HepG2 (cell line): Measurements from ENCODE around the gene SYT13. TPM values are rescaled to one million over a fixed set of nuclear protein-coding genes. Genes with fewer than 3 reads are reported as not detected.

Experiments used
- ATAC-seq: fragments of 200-7000 bp; cut with Tn5 transposase; 3 replicates; pipeline ENCODE4 v1.9.1; 2020; ENCODE audit warnings: mild to moderate bottlenecking, moderate library complexity
- BruUV-seq: library from RNA; stranded (reverse); fragments of 400-500 nt; replicated peaks from 2 replicates; lab custom pipeline; 2021; lab: Mats Ljungman, UMichigan
- CTCF ChIA-PET: fragments of 300-600 bp; formaldehyde crosslinking; extraction: SDS; loops from one replicate; lab custom pipeline; 2021; ENCODE audit warnings: low total read pairs, inconsistent platforms, low intra/inter-chr PET ratio; lab: Yijun Ruan, JAX
- POLR2A ChIA-PET: fragments of 350-600 bp; sonication (Branson Sonifier 250); formaldehyde crosslinking; loops from one replicate; lab custom pipeline; 2020; ENCODE audit warnings: antibody characterized with exemption, inconsistent platforms; lab: Yijun Ruan, JAX
- DNase-seq: peaks from one replicate; pipeline ENCODE4 v3.0.0-alpha.2; 2015; ENCODE audit warnings: low spot score
- FAIRE-seq: peaks from 3 replicates; lab custom pipeline; 2011; peaks lifted over from hg19 to GRCh38; lab: Jason Lieb, UNC
- H2AFZ ChIP-seq: one replicate; pipeline ENCODE4 v1.6.1; 2011; ENCODE audit warnings: low read length, inconsistent platforms
- H3K27ac ChIP-seq: fragments of 300-600 bp; 3 replicates; pipeline ENCODE4 v1.8.0; 2011; ENCODE audit warnings: mixed run types, mild to moderate bottlenecking, mixed read lengths, low read length, inconsistent platforms; ENCODE audit not compliant: insufficient read depth; ENCODE audit errors: extremely low read length
- H3K27me3 ChIP-seq, 2 experiments: fragments of 200-600 bp in 1 of 2; 2 replicates in 1 of 2; 3 replicates in 1 of 2; pipeline versions ENCODE4 v1.6.0 to v1.8.0; 2011; ENCODE audit warnings: low read length in 2 of 2, mild to moderate bottlenecking in 2 of 2, moderate library complexity in 2 of 2, inconsistent platforms in 1 of 2; ENCODE audit not compliant: insufficient read depth in 2 of 2, control insufficient read depth in 1 of 2
- H3K36me3 ChIP-seq, 2 experiments: fragments of 200-600 bp in 1 of 2; replicated peaks in 1 of 2; 2 replicates in 1 of 2; 3 replicates in 1 of 2; pipeline versions ENCODE4 v1.5.1 to v1.8.0; 2011; ENCODE audit warnings: low read length in 2 of 2, inconsistent platforms in 1 of 2; ENCODE audit not compliant: insufficient read depth in 2 of 2, control insufficient read depth in 1 of 2
- H3K4me1 ChIP-seq: 2 replicates; pipeline ENCODE4 v1.5.1; 2012; ENCODE audit warnings: low read length, inconsistent platforms; ENCODE audit not compliant: insufficient read depth
- H3K4me2 ChIP-seq: 2 replicates; pipeline ENCODE4 v1.6.0; 2011; ENCODE audit warnings: low read depth, low read length, inconsistent platforms
- H3K4me3 ChIP-seq, 3 experiments: fragments of 200-600 bp in 1 of 3; sonication (generic), shearing (Covaris generic) in 1 of 3; replicated peaks in 1 of 3; 2 replicates each; pipeline ENCODE4 v1.5.1; 2011 to 2016; ENCODE audit warnings: low read length in 3 of 3, inconsistent platforms in 2 of 3, low read depth in 2 of 3, mild to moderate bottlenecking in 2 of 3, control low read depth in 1 of 3, mixed read lengths in 1 of 3; ENCODE audit not compliant: insufficient read depth in 1 of 3
- H3K79me2 ChIP-seq: one replicate; pipeline ENCODE4 v1.6.1; 2011; ENCODE audit warnings: low read length, inconsistent platforms; ENCODE audit not compliant: insufficient read depth
- H3K9ac ChIP-seq: 2 replicates; pipeline ENCODE4 v1.6.0; 2011; ENCODE audit warnings: mild to moderate bottlenecking, low read depth, low read length, inconsistent platforms; ENCODE audit not compliant: insufficient read depth
- H3K9me3 ChIP-seq: 2 replicates; pipeline ENCODE4 v1.5.1; 2012; ENCODE audit warnings: mild to moderate bottlenecking, low read length
- H4K20me1 ChIP-seq: 2 replicates; pipeline ENCODE4 v1.6.0; 2011; ENCODE audit warnings: inconsistent platforms, mild to moderate bottlenecking, low read length, moderate library complexity; ENCODE audit not compliant: insufficient read depth
- ATM ChIP-seq: fragments of 450-650 bp; IDR thresholded peaks from 2 replicates; pipeline ENCODE4 v1.7.1; 2017; ENCODE audit warnings: mild to moderate bottlenecking, borderline replicate concordance
- GATAD1 ChIP-seq: IDR thresholded peaks from 2 replicates; pipeline ENCODE4 v1.6.1; 2016; ENCODE audit warnings: missing genetic modification reagents, missing compliant biosample characterization
- HDAC1 ChIP-seq: sonication (generic); formaldehyde crosslinking; IDR thresholded peaks from 2 replicates; pipeline ENCODE4 v1.5.1; 2020; ENCODE audit warnings: mild to moderate bottlenecking, missing genetic modification reagents
- HNRNPH1 ChIP-seq: fragments of 200-400 bp; formaldehyde crosslinking; optimal IDR thresholded peaks from 2 replicates; pipeline ENCODE3; 2017; ENCODE audit warnings: mild to moderate bottlenecking, low read depth, low read length
- RAD21 ChIP-seq: fragments of 450-650 bp; formaldehyde crosslinking; IDR thresholded peaks from 2 replicates; pipeline ENCODE4 v1.5.0; 2020; ENCODE audit warnings: mild to moderate bottlenecking
- SRSF4 ChIP-seq: fragments of 200-400 bp; formaldehyde crosslinking; IDR thresholded peaks from one replicate; pipeline ENCODE4 v1.6.1; 2018; ENCODE audit warnings: mild to moderate bottlenecking, low read depth, low read length, moderate library complexity; ENCODE audit not compliant: poor library complexity, severe bottlenecking
- TOE1 ChIP-seq: sonication (generic); formaldehyde crosslinking; IDR thresholded peaks from 2 replicates; pipeline ENCODE4 v1.4.0; 2020; ENCODE audit warnings: mild to moderate bottlenecking, missing genetic modification reagents
- ZNF235 ChIP-seq: sonication (generic); formaldehyde crosslinking; IDR thresholded peaks from 2 replicates; pipeline ENCODE4 v1.8.1; 2023; ENCODE audit warnings: mild to moderate bottlenecking, missing genetic modification reagents, borderline replicate concordance
- ZNF251 ChIP-seq: sonication (generic); formaldehyde crosslinking; IDR thresholded peaks from 2 replicates; pipeline ENCODE4 v1.9.0; 2021; ENCODE audit warnings: mild to moderate bottlenecking, missing genetic modification reagents
- ZNF484 ChIP-seq: sonication (generic); formaldehyde crosslinking; IDR thresholded peaks from 2 replicates; pipeline ENCODE4 v1.5.1; 2020; ENCODE audit warnings: mild to moderate bottlenecking, low read depth, missing genetic modification reagents, borderline replicate concordance
- ZNF552 ChIP-seq: sonication (generic); formaldehyde crosslinking; IDR thresholded peaks from 2 replicates; pipeline ENCODE4 v1.9.0; 2022; ENCODE audit warnings: missing genetic modification reagents, mild to moderate bottlenecking, borderline replicate concordance
- ZNF576 ChIP-seq: sonication (generic); formaldehyde crosslinking; IDR thresholded peaks from 2 replicates; pipeline ENCODE4 v1.4.0; 2020; ENCODE audit warnings: mild to moderate bottlenecking, missing genetic modification reagents
- WGBS: methylation state at CpG from one replicate; pipeline ENCODE4 v1.1.6; 2017; ENCODE audit warnings: low lambda C conversion rate; 5-methylcytosine and 5-hydroxymethylcytosine counted together
- in situ Hi-C: cut with HindIII; loops from 2 replicates; pipeline ENCODE4 v1.10.0; 2017; ENCODE audit warnings: low pct_unique_long_range_greater_than_20kb; ENCODE audit not compliant: extremely low pct_ligation_motif_present
- intact Hi-C: fragments of 100-400 bp; cut with micrococcal nuclease; formaldehyde crosslinking; loops from one replicate; pipeline ENCODE4 v1.10.0; 2022; ENCODE audit not compliant: unreplicated experiment
- polyA plus RNA-seq, 8 experiments: library from polyadenylated mRNA; depleted of rRNA in 3 of 8; stranded (reverse) in 7 of 8; unstranded in 1 of 8; fragments of >200 nt; fragmentation: Illumina TruSeq in 4 of 8; extraction: Trizol in 4 of 8; gene quantifications; 2 replicates each; pipeline versions ENCODE4 v1.2.1 to v1.2.3, GENCODE V29; 2011 to 2016; ENCODE audit warnings: low read depth in 4 of 8, missing spikeins in 1 of 8, mixed read lengths in 1 of 8; ENCODE audit not compliant: insufficient read depth in 1 of 8
- total RNA-seq, 5 experiments: library from RNA; depleted of rRNA; stranded (reverse); fragments of >200 nt; fragmentation: Illumina TruSeq; extraction: Trizol; gene quantifications; 2 replicates each; pipeline ENCODE4 v1.2.3, GENCODE V29; 2016; ENCODE audit warnings: low read depth in 1 of 5
- TF ChIP-seq, protein P1 (sequence below): sonication (generic); formaldehyde crosslinking; IDR thresholded peaks from 2 replicates; pipeline ENCODE4 v1.5.1; 2020; ENCODE audit warnings: mild to moderate bottlenecking, missing genetic modification reagents, moderate library complexity

The SYT13 gene
- total and polyA plus RNA-seq, 2 of the 13 experiments (the other 11 are each of a cell fraction or from before 2014, with no cell fraction given): 0.02 to 0.13 TPM

DNA sequence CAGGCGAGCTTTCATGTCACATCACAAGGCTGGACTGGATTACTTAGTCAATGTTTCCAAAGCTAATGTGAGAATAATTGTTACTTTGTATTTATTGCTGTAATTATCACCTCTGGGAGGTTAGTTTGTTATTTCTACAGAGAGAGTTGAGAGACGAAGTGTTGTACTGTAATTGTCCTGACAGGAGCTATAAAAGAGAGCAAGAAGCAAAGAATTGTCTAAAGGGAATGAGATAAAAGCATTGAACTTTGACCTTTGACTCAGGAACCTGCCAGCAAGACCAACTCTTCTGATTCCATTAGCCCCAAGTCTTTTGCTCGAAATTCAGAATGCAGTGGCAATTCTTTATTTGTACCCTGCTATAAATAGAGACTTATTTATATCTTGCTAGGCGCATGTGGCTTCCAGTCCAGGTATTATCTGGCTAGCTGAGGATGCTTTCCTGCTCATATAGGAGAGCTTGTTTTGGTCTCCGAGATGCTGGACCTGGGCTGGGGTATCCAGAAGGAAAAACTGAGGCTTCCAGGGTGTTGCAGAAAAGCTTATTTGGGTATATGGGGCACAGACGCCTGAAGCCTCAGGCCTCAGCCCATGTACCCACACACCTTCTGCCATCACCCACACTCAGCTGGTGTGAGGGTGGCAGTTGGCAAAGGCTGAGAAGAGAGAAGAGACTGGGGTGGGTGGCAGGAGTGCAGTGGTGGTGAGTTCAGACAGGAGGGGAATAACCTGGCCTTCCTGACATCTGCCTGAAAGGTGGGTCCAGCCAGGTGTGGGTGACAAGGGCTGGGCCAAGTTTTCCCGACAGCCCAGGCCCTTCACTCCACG is 40.7 kb downstream of the SYT13 start (continued):
- no peak for TF ChIP-seq ZNF552 (CRISPR knock-in tag)

GRCh38 chr11:45243967-45244366 is 42.2 kb downstream of the SYT13 start:
- WGBS: 4% methylated on average over 4 of the region's 12 CpGs
- H3K4me3 ChIP-seq: no peak overlapping the region

DNA sequence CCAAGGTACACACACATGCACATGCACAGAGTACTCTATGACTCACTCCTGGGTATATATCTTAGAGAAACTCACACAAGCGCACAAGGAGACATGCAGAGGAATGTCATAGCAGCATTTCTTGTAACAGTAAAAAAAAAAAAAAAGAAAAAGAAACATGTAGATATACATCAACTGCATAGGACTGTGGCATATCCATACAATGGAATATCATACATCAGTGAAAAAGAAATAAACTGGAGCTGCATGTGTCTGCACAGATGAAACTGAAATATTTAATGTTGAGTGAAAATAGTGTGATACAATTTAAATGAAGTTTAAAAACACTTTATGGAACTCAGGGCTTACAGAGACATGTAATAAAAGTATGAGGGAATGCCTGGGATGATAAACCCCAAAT is 46.4 kb downstream of the SYT13 start:
- no peak overlapping the region for H3K27ac ChIP-seq
- no peaks in the 10 kb centered on the region for H3K9me3 ChIP-seq
- H4K20me1 ChIP-seq: no peaks in the 10 kb centered on the region
- FAIRE-seq (no peak), ATAC-seq (no peak), DNase-seq (no peak)
- no TSS peak for BruUV-seq
- H3K9ac ChIP-seq: no peak overlapping the region
- CTCF ChIA-PET: no interaction called here
- intact Hi-C loops (no loop called here), in situ Hi-C loops (no loop called here)
- POLR2A ChIA-PET: no interaction called here
- H3K79me2 ChIP-seq: no peaks in the 10 kb centered on the region
- WGBS: 0% methylated on average over 1 of the region's 1 CpG
- no peaks in the 10 kb centered on the region for H3K4me1 ChIP-seq
- no peak overlapping the region for H3K4me2 ChIP-seq
- H3K4me3 ChIP-seq: no peak overlapping the region
- H3K27me3 ChIP-seq: peaks cover 0 to 1% of the 10 kb centered on the region in 2 experiments; a peak in 1 of 5 replicates
- H2AFZ ChIP-seq: no peak overlapping the region
- H3K36me3 ChIP-seq: no peaks in the 10 kb centered on the region
- TF ChIP-seq GATAD1 (CRISPR knock-in tag) (no peak), ZNF576 (CRISPR knock-in tag) (no peak), HNRNPH1 (no peak), TOE1 (CRISPR knock-in tag) (no peak), ZNF251 (CRISPR knock-in tag) (no peak), HDAC1 (CRISPR knock-in tag) (no peak), SRSF4 (no peak), ATM (no peak), RAD21 (CRISPR knock-in tag) (no peak)
- TF ChIP-seq, protein P1, sequence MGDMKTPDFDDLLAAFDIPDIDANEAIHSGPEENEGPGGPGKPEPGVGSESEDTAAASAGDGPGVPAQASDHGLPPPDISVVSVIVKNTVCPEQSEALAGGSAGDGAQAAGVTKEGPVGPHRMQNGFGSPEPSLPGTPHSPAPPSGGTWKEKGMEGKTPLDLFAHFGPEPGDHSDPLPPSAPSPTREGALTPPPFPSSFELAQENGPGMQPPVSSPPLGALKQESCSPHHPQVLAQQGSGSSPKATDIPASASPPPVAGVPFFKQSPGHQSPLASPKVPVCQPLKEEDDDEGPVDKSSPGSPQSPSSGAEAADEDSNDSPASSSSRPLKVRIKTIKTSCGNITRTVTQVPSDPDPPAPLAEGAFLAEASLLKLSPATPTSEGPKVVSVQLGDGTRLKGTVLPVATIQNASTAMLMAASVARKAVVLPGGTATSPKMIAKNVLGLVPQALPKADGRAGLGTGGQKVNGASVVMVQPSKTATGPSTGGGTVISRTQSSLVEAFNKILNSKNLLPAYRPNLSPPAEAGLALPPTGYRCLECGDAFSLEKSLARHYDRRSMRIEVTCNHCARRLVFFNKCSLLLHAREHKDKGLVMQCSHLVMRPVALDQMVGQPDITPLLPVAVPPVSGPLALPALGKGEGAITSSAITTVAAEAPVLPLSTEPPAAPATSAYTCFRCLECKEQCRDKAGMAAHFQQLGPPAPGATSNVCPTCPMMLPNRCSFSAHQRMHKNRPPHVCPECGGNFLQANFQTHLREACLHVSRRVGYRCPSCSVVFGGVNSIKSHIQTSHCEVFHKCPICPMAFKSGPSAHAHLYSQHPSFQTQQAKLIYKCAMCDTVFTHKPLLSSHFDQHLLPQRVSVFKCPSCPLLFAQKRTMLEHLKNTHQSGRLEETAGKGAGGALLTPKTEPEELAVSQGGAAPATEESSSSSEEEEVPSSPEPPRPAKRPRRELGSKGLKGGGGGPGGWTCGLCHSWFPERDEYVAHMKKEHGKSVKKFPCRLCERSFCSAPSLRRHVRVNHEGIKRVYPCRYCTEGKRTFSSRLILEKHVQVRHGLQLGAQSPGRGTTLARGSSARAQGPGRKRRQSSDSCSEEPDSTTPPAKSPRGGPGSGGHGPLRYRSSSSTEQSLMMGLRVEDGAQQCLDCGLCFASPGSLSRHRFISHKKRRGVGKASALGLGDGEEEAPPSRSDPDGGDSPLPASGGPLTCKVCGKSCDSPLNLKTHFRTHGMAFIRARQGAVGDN: no peak

More at GRCh38 chr11:45243967-45244366, 42.2 kb downstream of the SYT13 start:
- H4K20me1 ChIP-seq: no peaks in the 10 kb centered on the region
- no peaks in the 10 kb centered on the region for H3K4me1 ChIP-seq
- in situ Hi-C loops: no loop called here
- H3K9ac ChIP-seq: no peak overlapping the region
- H3K36me3 ChIP-seq: no peaks in the 10 kb centered on the region
- H3K79me2 ChIP-seq: no peaks in the 10 kb centered on the region
- FAIRE-seq: no peak
- H3K9me3 ChIP-seq: no peaks in the 10 kb centered on the region
- POLR2A ChIA-PET: no interaction called here
- no peak overlapping the region for H2AFZ ChIP-seq
- H3K27ac ChIP-seq: no peak overlapping the region
- no TSS peak for BruUV-seq
- DNase-seq: no peak
- H3K27me3 ChIP-seq: peaks cover 3 to 4% of the 10 kb centered on the region in 2 experiments; a peak in 1 of 5 replicates
- ATAC-seq: no peak
- H3K4me2 ChIP-seq: no peak overlapping the region
- CTCF ChIA-PET: no interaction called here
- intact Hi-C loops: no loop called here
- TF ChIP-seq ZNF235 (no peak), ZNF484 (CRISPR knock-in tag) (no peak)
- TF ChIP-seq, all 625 proteins: peak for 0
